D341Med (cell line): ENCODE data around the gene COL1A1.

Source experiments
- DNase-seq: peaks from one replicate; pipeline ENCODE4 v3.0.0; 2012; ENCODE audit warnings: low spot score

The COL1A1 gene

DNA sequence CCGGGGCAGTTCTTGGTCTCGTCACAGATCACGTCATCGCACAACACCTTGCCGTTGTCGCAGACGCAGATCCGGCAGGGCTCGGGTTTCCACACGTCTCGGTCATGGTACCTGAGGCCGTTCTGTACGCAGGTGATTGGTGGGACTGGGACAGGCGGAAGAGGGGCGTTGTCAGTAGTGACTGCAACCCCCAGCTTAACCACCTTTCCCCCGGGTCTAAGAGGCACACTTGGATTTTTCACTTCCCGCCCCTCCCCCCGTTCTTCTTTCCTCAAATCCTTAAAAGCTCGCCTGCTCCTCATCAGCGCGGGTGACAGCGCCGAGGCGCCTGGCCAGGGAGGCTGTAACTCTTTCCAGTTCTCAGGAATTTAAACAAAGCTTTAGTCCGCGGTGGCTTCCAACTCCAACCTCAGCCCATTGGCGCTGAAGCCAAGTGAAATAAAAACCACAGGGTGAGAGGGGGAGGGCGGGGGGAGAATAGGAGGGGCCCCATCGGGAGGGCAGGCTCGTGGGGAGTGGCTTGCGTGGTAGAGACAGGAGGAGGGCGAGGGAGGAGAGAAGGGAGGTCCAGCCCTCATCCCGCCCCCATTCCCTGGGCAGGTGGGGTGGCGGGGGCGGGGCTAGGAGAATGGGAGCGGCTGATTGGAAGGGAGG, 1.5 kb downstream of the COL1A1 start:
- peak; percentile 73 for DNase-seq

GRCh38 chr17:50199211-50199802, 2.1 kb downstream of the COL1A1 start:
- no peak for DNase-seq

DNA sequence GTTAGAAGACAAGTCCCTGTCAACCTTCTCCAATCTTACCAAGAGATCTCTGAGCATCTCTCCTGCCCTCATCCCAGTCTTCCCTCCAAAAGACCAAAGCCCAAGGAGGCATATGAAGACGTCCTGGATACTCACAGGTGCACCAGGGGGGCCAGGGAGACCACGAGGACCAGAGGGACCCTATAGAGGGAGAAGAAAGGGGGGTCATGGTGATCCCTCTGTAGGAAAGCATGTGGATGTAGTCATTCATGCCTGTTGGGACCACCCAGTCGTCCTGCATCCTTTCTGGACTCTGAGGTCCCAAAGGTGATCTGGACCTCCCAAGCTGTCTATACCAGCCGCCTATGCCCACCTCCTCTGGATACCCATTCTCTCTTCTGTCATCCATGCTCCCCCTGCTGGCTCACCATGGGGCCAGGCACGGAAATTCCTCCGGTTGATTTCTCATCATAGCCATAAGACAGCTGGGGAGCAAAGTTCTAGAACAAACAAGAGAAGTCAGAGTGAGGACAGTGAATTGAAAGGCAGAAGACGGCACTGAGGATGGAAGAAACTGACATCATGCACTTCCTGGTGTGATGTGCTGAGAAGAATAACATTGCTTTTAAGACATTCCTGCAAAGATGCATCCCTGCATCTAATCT, 3.3 kb downstream of the COL1A1 start:
- DNase-seq, result peak; percentile 79

GRCh38 chr17:50196826-50197225, 4.6 kb downstream of the COL1A1 start:
- no peak for DNase-seq

- no peak for DNase-seq
Observed at GRCh38 chr17:50196036-50196435, 5.4 kb downstream of the COL1A1 start.

GRCh38 chr17:50194934-50195865, 6.2 kb downstream of the COL1A1 start:
- no peak for DNase-seq

DNA sequence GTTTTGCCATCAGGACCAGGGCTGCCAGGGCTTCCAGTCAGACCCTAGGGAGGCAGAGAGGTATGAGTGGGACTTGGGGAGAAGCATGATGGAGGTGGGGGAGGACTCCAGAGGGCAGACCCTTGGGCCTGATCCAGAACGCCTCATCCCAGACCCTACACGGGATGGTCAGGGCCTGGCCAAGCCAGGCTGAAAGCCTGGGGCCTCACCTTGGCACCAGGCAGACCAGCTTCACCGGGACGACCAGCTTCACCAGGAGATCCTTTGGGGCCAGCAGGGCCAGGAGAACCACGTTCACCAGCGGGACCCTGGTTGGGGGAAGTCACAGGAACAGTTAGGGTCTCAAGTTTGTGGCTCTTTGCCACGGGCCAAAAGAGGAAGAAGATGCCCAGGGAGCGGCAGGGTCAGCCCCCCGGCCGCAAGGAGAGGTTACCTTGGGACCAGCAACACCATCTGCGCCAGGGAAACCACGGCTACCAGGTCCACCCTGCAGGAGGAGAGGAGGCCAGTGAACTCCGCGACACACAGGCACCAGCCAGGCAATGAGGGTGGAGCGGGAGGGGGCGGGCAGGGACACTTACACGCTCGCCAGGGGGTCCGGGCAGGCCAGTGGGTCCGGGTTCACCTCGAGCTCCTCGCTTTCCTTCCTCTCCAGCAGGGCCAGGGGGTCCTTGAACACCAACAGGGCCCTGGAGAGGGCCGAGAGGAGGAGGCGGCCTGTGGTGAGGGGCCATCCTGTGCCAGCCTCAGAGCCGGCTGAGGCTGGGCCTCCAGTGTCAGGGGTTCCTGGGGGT, 7.1 kb downstream of the COL1A1 start:
- DNase-seq, result no peak

DNA sequence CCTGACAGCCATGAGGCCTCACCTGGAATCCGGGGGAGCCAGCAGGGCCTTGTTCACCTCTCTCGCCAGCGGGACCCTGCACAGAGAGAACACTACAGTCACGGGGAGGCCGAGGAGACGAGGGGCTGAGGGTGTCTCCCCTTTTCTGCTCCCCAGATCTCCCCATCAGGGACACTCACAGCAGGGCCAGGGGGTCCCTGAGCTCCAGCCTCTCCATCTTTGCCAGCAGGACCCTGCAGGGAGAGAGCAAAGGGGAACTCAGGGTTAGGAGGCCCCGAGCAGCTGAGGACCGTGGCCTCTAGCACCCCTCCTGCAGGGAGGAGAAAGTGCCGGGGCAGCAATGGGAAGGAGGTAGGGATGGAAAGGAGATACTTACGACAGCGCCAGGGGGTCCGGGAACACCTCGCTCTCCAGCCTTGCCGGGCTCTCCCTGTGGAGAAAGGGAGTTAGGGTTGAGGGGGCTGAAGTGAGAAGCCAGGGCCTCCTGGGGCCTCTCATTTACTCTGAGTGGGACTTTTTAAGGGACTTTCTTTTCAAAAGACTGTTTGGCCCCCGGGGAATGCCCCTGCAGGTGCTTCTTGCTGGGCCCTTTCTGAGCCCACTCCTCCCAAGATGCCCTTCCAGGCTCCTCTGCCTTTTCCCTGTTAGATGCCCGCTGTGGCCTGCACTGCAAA, 8.7 kb downstream of the COL1A1 start:
- no peak for DNase-seq

DNA sequence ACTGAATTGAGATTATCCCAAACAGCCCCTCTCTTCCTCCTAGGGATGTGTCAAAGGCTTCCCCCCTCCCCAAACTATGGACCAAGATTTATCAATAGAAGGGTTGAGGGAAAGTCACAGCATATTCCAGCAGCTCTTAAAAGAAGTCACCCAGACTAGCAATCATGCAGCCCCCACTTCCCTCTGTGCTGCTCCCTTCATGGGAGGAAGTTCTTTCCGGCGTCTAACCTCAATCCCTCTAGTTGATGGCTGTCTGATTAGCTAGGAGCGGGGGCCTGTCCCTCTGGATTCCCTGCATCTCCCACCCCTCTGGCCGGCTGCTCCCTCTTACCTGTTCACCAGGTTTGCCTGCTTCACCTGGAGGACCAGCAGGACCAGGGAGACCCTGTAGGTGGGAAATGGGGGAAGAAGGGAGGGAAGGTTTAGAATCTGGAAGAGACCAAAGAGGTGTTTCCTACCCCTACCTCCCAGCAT, 9.2 kb downstream of the COL1A1 start:
- no peak for DNase-seq

DNA sequence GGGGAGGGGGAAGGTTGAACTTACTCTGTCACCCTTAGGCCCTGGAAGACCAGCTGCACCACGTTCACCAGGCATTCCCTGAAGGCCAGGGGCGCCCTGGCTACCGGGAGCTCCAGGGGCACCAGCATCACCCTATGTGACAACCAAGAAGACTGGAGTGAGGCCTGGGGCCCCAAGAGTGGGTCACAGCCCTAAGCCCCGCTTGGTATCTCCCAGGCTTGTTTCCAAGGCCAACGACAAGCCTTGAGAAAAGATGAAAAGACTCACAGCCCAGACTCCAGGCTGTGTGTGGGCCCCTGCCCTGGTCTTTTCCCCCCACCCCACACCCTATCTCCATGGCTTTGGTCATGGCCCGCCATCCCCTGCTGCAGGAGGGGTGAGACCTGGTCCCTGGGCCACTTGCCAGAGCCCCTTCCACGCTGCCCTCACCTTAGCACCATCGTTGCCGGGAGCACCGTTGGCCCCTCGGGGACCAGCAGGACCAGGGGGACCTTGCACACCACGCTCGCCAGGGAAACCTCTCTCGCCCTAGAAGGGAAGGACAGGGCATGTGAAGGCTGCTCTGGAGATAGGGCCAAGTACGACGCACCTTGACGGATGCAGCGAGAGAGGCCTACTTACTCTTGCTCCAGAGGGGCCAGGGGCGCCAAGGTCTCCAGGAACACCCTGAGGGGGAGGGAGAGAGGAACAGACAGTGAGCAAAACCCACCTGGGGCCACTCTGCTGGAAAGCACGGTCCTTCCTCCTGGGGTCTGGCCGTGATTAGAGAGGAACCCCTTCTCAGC, 9.9 kb downstream of the COL1A1 start:
- no peak for DNase-seq

DNA sequence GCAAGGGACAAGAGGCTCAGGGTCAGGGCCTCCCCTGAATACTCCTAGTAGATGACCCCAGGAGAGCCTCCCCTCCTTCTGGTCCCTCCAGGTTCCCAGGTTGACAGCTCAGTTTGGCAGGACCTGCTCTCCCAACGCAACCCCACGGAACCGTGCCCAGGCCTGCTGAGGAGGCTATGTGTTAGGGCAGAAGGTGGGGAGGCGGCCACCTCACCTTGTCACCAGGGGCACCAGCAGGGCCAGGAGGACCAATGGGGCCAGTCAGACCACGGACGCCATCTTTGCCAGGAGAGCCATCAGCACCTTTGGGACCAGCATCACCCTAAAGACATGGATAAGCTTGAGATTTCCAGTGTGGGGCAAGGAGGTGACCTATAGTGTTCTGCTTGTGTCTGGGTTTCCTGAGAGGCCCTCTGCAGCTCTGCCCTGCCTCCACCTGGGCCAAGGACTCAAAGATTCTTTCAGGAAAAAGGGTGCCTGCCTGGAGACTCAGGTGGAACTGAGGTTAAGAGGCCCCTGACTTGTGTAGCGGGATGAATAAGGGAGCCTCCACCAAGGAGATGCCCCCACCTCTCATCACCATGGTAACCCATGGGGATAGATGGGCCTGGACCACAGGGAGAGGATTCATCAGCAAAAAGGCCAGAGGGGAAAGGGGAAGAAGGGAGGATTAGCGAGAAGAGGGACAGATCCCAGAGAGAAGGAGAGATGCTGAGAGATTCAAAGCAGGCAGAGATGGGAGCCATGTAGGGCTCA, 10.7 kb downstream of the COL1A1 start:
- DNase-seq, result no peak

GRCh38 chr17:50190293-50190602, 11.2 kb downstream of the COL1A1 start:
- DNase-seq, result no peak

DNA sequence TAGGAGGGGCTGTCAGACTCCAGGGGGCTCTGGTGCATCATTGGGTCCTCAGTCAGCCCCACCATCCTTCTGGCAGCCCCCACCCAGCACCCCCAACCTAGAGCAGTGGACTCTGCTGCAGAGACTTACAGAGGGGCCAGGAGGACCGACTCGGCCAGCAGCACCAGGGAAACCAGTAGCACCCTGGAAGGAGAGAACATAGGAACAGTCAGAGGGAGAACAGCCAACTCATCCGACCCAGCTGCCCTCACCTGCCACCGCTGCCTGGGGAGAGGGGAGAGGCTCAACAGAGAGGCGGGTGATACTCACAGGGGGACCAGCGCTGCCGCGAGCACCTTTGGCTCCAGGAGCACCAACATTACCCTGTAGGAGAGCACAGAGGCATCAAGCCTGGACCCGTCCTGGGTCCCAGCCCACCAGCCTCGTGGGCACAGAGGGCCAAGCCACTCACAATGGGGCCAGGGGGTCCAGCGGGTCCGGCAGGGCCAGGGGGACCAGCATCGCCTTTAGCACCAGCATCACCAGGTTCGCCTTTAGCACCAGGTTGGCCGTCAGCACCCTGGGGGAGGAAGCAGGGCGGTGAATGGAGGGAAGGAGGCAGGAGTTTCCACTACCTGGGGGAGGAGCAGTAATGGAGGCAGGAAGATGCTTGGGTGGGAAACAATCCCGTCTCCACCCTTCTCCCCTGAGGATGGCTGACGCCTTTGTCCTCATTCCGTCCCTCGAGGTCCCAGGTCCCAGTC, 11.7 kb downstream of the COL1A1 start:
- no peak for DNase-seq

DNA sequence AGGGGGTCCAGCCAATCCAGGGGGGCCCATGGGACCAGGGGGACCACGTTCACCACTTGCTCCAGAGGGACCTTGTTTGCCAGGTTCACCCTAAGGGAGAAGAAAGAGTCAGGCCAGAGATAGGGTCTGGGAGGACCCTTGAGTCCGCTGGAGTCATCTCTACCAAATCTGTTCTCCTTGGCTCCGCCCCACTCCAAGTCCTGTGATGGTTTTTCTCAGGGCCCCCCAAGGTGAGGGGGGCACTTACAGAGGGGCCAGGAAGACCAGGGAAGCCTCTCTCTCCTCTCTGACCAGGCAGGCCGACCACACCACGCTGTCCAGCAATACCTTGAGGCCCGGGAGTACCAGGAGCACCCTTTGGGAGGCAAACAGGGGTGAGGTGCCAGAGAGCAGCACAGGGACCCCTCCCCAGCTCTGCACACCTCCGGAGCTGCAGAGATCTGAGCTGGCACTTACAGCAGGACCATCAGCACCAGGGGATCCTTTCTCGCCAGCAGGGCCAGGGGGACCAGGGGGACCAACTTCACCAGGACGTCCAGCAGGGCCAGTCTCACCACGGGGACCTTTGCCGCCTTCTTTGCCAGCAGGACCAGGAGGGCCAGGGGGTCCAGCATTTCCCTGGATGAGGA, 12.4 kb downstream of the COL1A1 start:
- no peak for DNase-seq

DNA sequence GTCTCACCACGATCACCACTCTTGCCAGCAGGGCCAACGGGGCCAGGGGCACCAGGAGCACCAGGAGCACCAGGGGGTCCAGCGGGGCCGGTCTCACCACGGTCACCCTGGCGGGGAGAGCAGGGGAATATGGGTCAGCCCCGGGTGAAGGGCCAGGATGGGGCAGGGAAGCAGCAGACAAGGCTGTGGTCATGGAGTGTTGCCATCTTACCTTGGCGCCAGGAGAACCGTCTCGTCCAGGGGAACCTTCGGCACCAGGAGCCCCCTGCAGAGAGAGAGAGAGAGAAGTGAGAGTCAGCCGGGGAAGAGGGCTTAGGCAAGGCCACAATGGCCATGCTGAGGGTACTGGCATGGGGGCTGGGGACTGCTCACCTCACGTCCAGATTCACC, 12.9 kb downstream of the COL1A1 start:
- DNase-seq, result no peak

GRCh38 chr17:50187751-50188530, 13.5 kb downstream of the COL1A1 start:
- no peak for DNase-seq

GRCh38 chr17:50187394-50187725, 14.1 kb downstream of the COL1A1 start:
- DNase-seq, result no peak
